Activated naive CD4-positive, alpha-beta T cell treated with anti-CD3 and anti-CD28 coated beads, Interleukin-2, amount 50 U/mL, for 24 hours (primary cell): Measurements from ENCODE around the gene HIPK2.
A peak's percentile ranks its signal among the peaks of the same experiment; 100 is the strongest.

Experiments
- H3K27ac Mint-ChIP-seq: one replicate; pipeline ENCODE4 v1.8.0; 2021; ENCODE audit warnings: mild to moderate bottlenecking, mixed read lengths
- H3K27me3 Mint-ChIP-seq: one replicate; pipeline ENCODE4 v1.8.0; 2021; ENCODE audit warnings: mixed read lengths
- H3K36me3 Mint-ChIP-seq: one replicate; pipeline ENCODE4 v1.8.0; 2021; ENCODE audit warnings: mixed read lengths
- H3K4me1 Mint-ChIP-seq: one replicate; pipeline ENCODE4 v1.8.0; 2021; ENCODE audit warnings: mixed read lengths
- H3K4me3 Mint-ChIP-seq: one replicate; pipeline ENCODE4 v1.8.0; 2021; ENCODE audit warnings: mild to moderate bottlenecking, mixed read lengths
- H3K9me3 Mint-ChIP-seq: one replicate; pipeline ENCODE4 v1.8.0; 2021; ENCODE audit warnings: mixed read lengths

The HIPK2 gene

GRCh38 chr7:139737221-139738100 lies 40.3 kb downstream of the HIPK2 start:
- Mint-ChIP-seq H3K4me1 (peaks cover 82% of the 10 kb centered on the region), H3K27me3 (no peaks in the 10 kb centered on the region), H3K36me3 (peaks cover 2% of the 10 kb centered on the region), H3K27ac (peak overlapping the region; percentile 79), H3K4me3 (peak overlapping the region; percentile 73), H3K9me3 (no peaks in the 10 kb centered on the region)

GRCh38 chr7:139735912-139736595 lies 41.7 kb downstream of the HIPK2 start:
- peak overlapping the region; percentile 59 for H3K27ac Mint-ChIP-seq
- H3K4me1 Mint-ChIP-seq, result peaks cover 85% of the 10 kb centered on the region
- H3K27me3 Mint-ChIP-seq, result no peaks in the 10 kb centered on the region
- H3K9me3 Mint-ChIP-seq, result no peaks in the 10 kb centered on the region
- H3K36me3 Mint-ChIP-seq, result peaks cover 2% of the 10 kb centered on the region
- peak overlapping the region; percentile 58 for H3K4me3 Mint-ChIP-seq

GRCh38 chr7:139735466-139735865 lies 42.3 kb downstream of the HIPK2 start:
- Mint-ChIP-seq H3K4me3 (peak overlapping the region; percentile 58), H3K36me3 (peaks cover 2% of the 10 kb centered on the region), H3K9me3 (no peaks in the 10 kb centered on the region), H3K27ac (peak overlapping the region; percentile 59), H3K4me1 (peaks cover 89% of the 10 kb centered on the region), H3K27me3 (no peaks in the 10 kb centered on the region)

GRCh38 chr7:139734395-139734794 lies 43.4 kb downstream of the HIPK2 start:
- Mint-ChIP-seq H3K27me3 (no peaks in the 10 kb centered on the region), H3K4me3 (no peak overlapping the region), H3K36me3 (peaks cover 3% of the 10 kb centered on the region), H3K9me3 (no peaks in the 10 kb centered on the region), H3K4me1 (peaks cover 87% of the 10 kb centered on the region), H3K27ac (no peak overlapping the region)

- H3K27me3 Mint-ChIP-seq, result no peaks in the 10 kb centered on the region
- no peak overlapping the region for H3K27ac Mint-ChIP-seq
- no peaks in the 10 kb centered on the region for H3K9me3 Mint-ChIP-seq
- peaks cover 7% of the 10 kb centered on the region for H3K36me3 Mint-ChIP-seq
- no peak overlapping the region for H3K4me3 Mint-ChIP-seq
- peaks cover 89% of the 10 kb centered on the region for H3K4me1 Mint-ChIP-seq
These were observed 44.0 kb downstream of the HIPK2 start for GRCh38 chr7:139733751-139734150.

- Mint-ChIP-seq H3K36me3 (peaks cover 8% of the 10 kb centered on the region), H3K27ac (no peak overlapping the region), H3K4me1 (peaks cover 84% of the 10 kb centered on the region), H3K9me3 (no peaks in the 10 kb centered on the region), H3K4me3 (no peak overlapping the region), H3K27me3 (no peaks in the 10 kb centered on the region)
These were observed 45.2 kb downstream of the HIPK2 start for GRCh38 chr7:139732471-139733167.

GRCh38 chr7:139731802-139732470 lies 45.9 kb downstream of the HIPK2 start:
- H3K27ac Mint-ChIP-seq, result no peak overlapping the region
- H3K9me3 Mint-ChIP-seq, result no peaks in the 10 kb centered on the region
- H3K27me3 Mint-ChIP-seq, result no peaks in the 10 kb centered on the region
- H3K4me3 Mint-ChIP-seq, result no peak overlapping the region
- H3K4me1 Mint-ChIP-seq, result peaks cover 84% of the 10 kb centered on the region
- H3K36me3 Mint-ChIP-seq, result peaks cover 8% of the 10 kb centered on the region

GRCh38 chr7:139730746-139731612 lies 46.8 kb downstream of the HIPK2 start:
- Mint-ChIP-seq H3K27me3 (no peaks in the 10 kb centered on the region), H3K4me3 (no peak overlapping the region), H3K36me3 (peaks cover 8% of the 10 kb centered on the region), H3K4me1 (peaks cover 84% of the 10 kb centered on the region), H3K9me3 (no peaks in the 10 kb centered on the region), H3K27ac (no peak overlapping the region)

GRCh38 chr7:139728203-139728602 lies 49.6 kb downstream of the HIPK2 start:
- H3K4me3 Mint-ChIP-seq, result no peak overlapping the region
- peaks cover 8% of the 10 kb centered on the region for H3K36me3 Mint-ChIP-seq
- H3K4me1 Mint-ChIP-seq, result peaks cover 83% of the 10 kb centered on the region
- H3K27me3 Mint-ChIP-seq, result no peaks in the 10 kb centered on the region
- no peaks in the 10 kb centered on the region for H3K9me3 Mint-ChIP-seq
- H3K27ac Mint-ChIP-seq, result no peak overlapping the region

- Mint-ChIP-seq H3K27me3 (no peaks in the 10 kb centered on the region), H3K36me3 (peaks cover 8% of the 10 kb centered on the region), H3K9me3 (no peaks in the 10 kb centered on the region), H3K4me1 (peaks cover 75% of the 10 kb centered on the region), H3K27ac (no peak overlapping the region), H3K4me3 (no peak overlapping the region)
These were observed 50.6 kb downstream of the HIPK2 start for GRCh38 chr7:139727151-139727705.

GRCh38 chr7:139726485-139726869 lies 51.3 kb downstream of the HIPK2 start:
- Mint-ChIP-seq H3K9me3 (no peaks in the 10 kb centered on the region), H3K27me3 (no peaks in the 10 kb centered on the region), H3K36me3 (peaks cover 8% of the 10 kb centered on the region), H3K27ac (peak overlapping the region; percentile 30), H3K4me1 (peaks cover 70% of the 10 kb centered on the region), H3K4me3 (no peak overlapping the region)

GRCh38 chr7:139725858-139726484 lies 51.8 kb downstream of the HIPK2 start:
- H3K4me3 Mint-ChIP-seq, result no peak overlapping the region
- peak overlapping the region; percentile 30 for H3K27ac Mint-ChIP-seq
- no peaks in the 10 kb centered on the region for H3K9me3 Mint-ChIP-seq
- H3K36me3 Mint-ChIP-seq, result peaks cover 8% of the 10 kb centered on the region
- peaks cover 67% of the 10 kb centered on the region for H3K4me1 Mint-ChIP-seq
- no peaks in the 10 kb centered on the region for H3K27me3 Mint-ChIP-seq

GRCh38 chr7:139725077-139725476 lies 52.7 kb downstream of the HIPK2 start:
- Mint-ChIP-seq H3K9me3 (no peaks in the 10 kb centered on the region), H3K27me3 (no peaks in the 10 kb centered on the region), H3K27ac (peak overlapping the region; percentile 68), H3K36me3 (peaks cover 8% of the 10 kb centered on the region), H3K4me3 (no peak overlapping the region), H3K4me1 (peaks cover 60% of the 10 kb centered on the region)

- H3K27me3 Mint-ChIP-seq, result no peaks in the 10 kb centered on the region
- no peak overlapping the region for H3K4me3 Mint-ChIP-seq
- no peaks in the 10 kb centered on the region for H3K9me3 Mint-ChIP-seq
- H3K36me3 Mint-ChIP-seq, result peaks cover 2% of the 10 kb centered on the region
- no peak overlapping the region for H3K27ac Mint-ChIP-seq
- peaks cover 41% of the 10 kb centered on the region for H3K4me1 Mint-ChIP-seq
These were observed 55.2 kb downstream of the HIPK2 start for GRCh38 chr7:139722604-139723003.
